Measurements from ENCODE around the gene DUSP1. TPM values are rescaled to one million over a fixed set of nuclear protein-coding genes. Genes with fewer than 3 reads are reported as not detected.

Gene DUSP1
- total and polyA plus RNA-seq, 10 of the 15 experiments (the other 5 are each of a cell fraction or from before 2014, with no cell fraction given) = 1.4 to 6.2 (median 3.9) TPM

DNA sequence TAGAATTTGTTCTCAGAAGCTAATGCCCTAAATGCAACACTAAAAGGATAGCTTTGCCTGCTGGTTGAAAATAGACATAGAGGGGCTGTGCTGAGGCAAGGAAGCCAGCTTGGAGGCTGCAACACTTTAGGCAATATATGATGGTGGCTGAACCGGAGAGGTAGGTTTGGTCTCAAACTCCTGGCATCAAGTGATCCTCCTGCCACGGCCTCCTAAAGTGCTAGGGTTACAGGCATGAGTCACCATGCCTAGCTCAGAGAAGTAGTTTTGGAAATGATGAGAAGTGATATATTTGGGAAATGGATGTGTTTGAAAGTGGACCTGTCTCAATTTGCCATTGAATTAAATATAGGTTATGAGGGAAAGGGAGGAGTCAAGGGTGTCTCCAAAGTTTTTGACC, 10.0 kb downstream of the DUSP1 start:
- H3K36me3 ChIP-seq (ENCODE audit: control insufficient read depth in 2 of 2, insufficient read depth in 2 of 2, low read length in 1 of 2) = no peaks in the 10 kb centered on the region
- H3K4me1 ChIP-seq (ENCODE audit: control insufficient read depth, insufficient read depth, low read length) = peaks cover 10% of the 10 kb centered on the region
- no peak for FAIRE-seq
- no TSS peak for BruUV-seq (replicated peaks)
- peaks cover 0 to 1% of the 10 kb centered on the region in 2 experiments; a peak in 1 of 4 replicates for H3K27me3 ChIP-seq (replicated peaks in 1 of 2; ENCODE audit: control insufficient read depth in 2 of 2, insufficient read depth in 2 of 2, low read length in 1 of 2)
- no peak for DNase-seq (ENCODE audit: low read depth, low spot score)
- H3K9me3 ChIP-seq (replicated peaks; ENCODE audit: control insufficient read depth, insufficient read depth, low read length) = no peaks in the 10 kb centered on the region
- ATAC-seq = no peak
- intact Hi-C loops (cut with micrococcal nuclease; ENCODE audit: unreplicated experiment) (no loop called here), in situ Hi-C loops (cut with MboI) (no loop called here)
- POLR2A ChIA-PET = interaction anchor here (0.7 kb wide), 2 partner anchors 17 to 70 kb away, joined by 3 to 6 read pairs; no protein-coding TSS in a partner anchor
- CTCF ChIA-PET = interaction anchor here (0.6 to 2.6 kb wide), 6 partner anchors 10 to 241 kb away, joined by 4 to 14 read pairs (median 4); partner anchors contain the start of gene DUSP1
- no peaks in the 10 kb centered on the region for H3K79me2 ChIP-seq (ENCODE audit: control insufficient read depth, insufficient read depth, low read length)
- 42% methylated on average over 2 of the region's 2 CpGs for WGBS (ENCODE audit: insufficient coverage, insufficient replicate concordance, low lambda C conversion rate, missing lambda C conversion rate)
- H2AFZ ChIP-seq (ENCODE audit: control insufficient read depth, low read depth, low read length) = no peak overlapping the region
- no peak overlapping the region for H3K9ac ChIP-seq (ENCODE audit: control insufficient read depth, insufficient read depth, low read length)
- H4K20me1 ChIP-seq (ENCODE audit: control insufficient read depth, insufficient read depth) = no peaks in the 10 kb centered on the region
- RAD21 ChIA-PET (ENCODE audit: unreplicated experiment) = interaction anchor here (0.6 to 1.1 kb wide), 2 partner anchors 11 to 37 kb away, joined by 3 to 4 read pairs; no protein-coding TSS in a partner anchor
- no peak overlapping the region for H3K4me2 ChIP-seq (ENCODE audit: control insufficient read depth, insufficient read depth)
- TF ChIP-seq ZNF207 (IDR thresholded peaks at IDR 0.05; ENCODE audit: borderline replicate concordance) (no peak), SIN3A (IDR thresholded peaks at IDR 0.05; ENCODE audit: low read depth, low read length) (no peak), POLR2AphosphoS5 (IDR thresholded peaks at IDR 0.05; ENCODE audit: low read length) (no peak), ETV6 (conservative IDR thresholded peaks at IDR 0.05 in 1 of 2, IDR thresholded peaks at IDR 0.05 in 1 of 2; ENCODE audit: borderline replicate concordance in 1 of 2, low read depth in 1 of 2) (no peak), KDM1A (IDR thresholded peaks at IDR 0.05; ENCODE audit: borderline replicate concordance) (no peak), CBX5 (IDR thresholded peaks at IDR 0.05; ENCODE audit: low read depth) (no peak), CEBPB (IDR thresholded peaks at IDR 0.05; ENCODE audit: borderline replicate concordance in 1 of 2, low read depth in 2 of 2, low read length in 2 of 2) (no peak), MYC (IDR thresholded peaks at IDR 0.05; ENCODE audit: insufficient read depth, insufficient read length, insufficient replicate concordance, low read length, severe bottlenecking) (no peak), GABPA (IDR thresholded peaks at IDR 0.05; ENCODE audit: low read depth) (no peak), NFIC (IDR thresholded peaks at IDR 0.05; ENCODE audit: low read depth, low read length) (no peak)
- TF ChIP-seq, protein P1, sequence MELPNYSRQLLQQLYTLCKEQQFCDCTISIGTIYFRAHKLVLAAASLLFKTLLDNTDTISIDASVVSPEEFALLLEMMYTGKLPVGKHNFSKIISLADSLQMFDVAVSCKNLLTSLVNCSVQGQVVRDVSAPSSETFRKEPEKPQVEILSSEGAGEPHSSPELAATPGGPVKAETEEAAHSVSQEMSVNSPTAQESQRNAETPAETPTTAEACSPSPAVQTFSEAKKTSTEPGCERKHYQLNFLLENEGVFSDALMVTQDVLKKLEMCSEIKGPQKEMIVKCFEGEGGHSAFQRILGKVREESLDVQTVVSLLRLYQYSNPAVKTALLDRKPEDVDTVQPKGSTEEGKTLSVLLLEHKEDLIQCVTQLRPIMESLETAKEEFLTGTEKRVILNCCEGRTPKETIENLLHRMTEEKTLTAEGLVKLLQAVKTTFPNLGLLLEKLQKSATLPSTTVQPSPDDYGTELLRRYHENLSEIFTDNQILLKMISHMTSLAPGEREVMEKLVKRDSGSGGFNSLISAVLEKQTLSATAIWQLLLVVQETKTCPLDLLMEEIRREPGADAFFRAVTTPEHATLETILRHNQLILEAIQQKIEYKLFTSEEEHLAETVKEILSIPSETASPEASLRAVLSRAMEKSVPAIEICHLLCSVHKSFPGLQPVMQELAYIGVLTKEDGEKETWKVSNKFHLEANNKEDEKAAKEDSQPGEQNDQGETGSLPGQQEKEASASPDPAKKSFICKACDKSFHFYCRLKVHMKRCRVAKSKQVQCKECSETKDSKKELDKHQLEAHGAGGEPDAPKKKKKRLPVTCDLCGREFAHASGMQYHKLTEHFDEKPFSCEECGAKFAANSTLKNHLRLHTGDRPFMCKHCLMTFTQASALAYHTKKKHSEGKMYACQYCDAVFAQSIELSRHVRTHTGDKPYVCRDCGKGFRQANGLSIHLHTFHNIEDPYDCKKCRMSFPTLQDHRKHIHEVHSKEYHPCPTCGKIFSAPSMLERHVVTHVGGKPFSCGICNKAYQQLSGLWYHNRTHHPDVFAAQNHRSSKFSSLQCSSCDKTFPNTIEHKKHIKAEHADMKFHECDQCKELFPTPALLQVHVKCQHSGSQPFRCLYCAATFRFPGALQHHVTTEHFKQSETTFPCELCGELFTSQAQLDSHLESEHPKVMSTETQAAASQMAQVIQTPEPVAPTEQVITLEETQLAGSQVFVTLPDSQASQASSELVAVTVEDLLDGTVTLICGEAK (IDR thresholded peaks at IDR 0.05; ENCODE audit: borderline replicate concordance) = no peak
- TF ChIP-seq, protein P2, sequence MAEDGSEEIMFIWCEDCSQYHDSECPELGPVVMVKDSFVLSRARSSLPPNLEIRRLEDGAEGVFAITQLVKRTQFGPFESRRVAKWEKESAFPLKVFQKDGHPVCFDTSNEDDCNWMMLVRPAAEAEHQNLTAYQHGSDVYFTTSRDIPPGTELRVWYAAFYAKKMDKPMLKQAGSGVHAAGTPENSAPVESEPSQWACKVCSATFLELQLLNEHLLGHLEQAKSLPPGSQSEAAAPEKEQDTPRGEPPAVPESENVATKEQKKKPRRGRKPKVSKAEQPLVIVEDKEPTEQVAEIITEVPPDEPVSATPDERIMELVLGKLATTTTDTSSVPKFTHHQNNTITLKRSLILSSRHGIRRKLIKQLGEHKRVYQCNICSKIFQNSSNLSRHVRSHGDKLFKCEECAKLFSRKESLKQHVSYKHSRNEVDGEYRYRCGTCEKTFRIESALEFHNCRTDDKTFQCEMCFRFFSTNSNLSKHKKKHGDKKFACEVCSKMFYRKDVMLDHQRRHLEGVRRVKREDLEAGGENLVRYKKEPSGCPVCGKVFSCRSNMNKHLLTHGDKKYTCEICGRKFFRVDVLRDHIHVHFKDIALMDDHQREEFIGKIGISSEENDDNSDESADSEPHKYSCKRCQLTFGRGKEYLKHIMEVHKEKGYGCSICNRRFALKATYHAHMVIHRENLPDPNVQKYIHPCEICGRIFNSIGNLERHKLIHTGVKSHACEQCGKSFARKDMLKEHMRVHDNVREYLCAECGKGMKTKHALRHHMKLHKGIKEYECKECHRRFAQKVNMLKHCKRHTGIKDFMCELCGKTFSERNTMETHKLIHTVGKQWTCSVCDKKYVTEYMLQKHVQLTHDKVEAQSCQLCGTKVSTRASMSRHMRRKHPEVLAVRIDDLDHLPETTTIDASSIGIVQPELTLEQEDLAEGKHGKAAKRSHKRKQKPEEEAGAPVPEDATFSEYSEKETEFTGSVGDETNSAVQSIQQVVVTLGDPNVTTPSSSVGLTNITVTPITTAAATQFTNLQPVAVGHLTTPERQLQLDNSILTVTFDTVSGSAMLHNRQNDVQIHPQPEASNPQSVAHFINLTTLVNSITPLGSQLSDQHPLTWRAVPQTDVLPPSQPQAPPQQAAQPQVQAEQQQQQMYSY (CRISPR knock-in tag; IDR thresholded peaks at IDR 0.05) = no peak
- no peak overlapping the region for H3K27ac ChIP-seq (ENCODE audit: control insufficient read depth, insufficient read depth)
- no peak overlapping the region for H3K4me3 ChIP-seq
- SMC1A ChIA-PET (ENCODE audit: uncharacterized antibody, unreplicated experiment) = interaction anchor here (0.7 to 1.9 kb wide), 5 partner anchors 46 to 172 kb away, joined by 3 to 6 read pairs (median 3); no protein-coding TSS in a partner anchor

All from GM12878 (cell line).